SU-DHL-6 (cell line): ENCODE results near the gene STIM2.

Experiments
- CTCF ChIP-seq: fragments of 200-600 bp; sonication (generic); IDR thresholded peaks from one replicate; pipeline ENCODE4 v1.5.1; 2017; ENCODE audit warnings: antibody characterized with exemption, mild to moderate bottlenecking, low read length, moderate library complexity; ENCODE audit not compliant: insufficient read depth, poor library complexity, severe bottlenecking
- EZH2phosphoT487 ChIP-seq: fragments of 200-600 bp; sonication (generic), shearing (Covaris generic); conservative IDR thresholded peaks from 2 replicates; pipeline ENCODE4 v1.6.1; 2018; ENCODE audit warnings: mild to moderate bottlenecking, antibody characterized with exemption, low read length, moderate library complexity, mixed read lengths

- TF ChIP-seq CTCF (no peak), EZH2phosphoT487 (no peak)
Observed at GRCh38 chr4:26860922-26861433, 337 bp downstream of the STIM2 start.
